Measurements from ENCODE around the gene PROSER3.

GRCh38 chr19:35721374-35721773 lies 36.6 kb upstream of the PROSER3 start:
- TF ChIP-seq, protein P1, sequence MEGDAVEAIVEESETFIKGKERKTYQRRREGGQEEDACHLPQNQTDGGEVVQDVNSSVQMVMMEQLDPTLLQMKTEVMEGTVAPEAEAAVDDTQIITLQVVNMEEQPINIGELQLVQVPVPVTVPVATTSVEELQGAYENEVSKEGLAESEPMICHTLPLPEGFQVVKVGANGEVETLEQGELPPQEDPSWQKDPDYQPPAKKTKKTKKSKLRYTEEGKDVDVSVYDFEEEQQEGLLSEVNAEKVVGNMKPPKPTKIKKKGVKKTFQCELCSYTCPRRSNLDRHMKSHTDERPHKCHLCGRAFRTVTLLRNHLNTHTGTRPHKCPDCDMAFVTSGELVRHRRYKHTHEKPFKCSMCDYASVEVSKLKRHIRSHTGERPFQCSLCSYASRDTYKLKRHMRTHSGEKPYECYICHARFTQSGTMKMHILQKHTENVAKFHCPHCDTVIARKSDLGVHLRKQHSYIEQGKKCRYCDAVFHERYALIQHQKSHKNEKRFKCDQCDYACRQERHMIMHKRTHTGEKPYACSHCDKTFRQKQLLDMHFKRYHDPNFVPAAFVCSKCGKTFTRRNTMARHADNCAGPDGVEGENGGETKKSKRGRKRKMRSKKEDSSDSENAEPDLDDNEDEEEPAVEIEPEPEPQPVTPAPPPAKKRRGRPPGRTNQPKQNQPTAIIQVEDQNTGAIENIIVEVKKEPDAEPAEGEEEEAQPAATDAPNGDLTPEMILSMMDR (IDR thresholded peaks at IDR 0.05; ENCODE audit: insufficient read depth, low read length) = no peak
- TF ChIP-seq, protein P2, sequence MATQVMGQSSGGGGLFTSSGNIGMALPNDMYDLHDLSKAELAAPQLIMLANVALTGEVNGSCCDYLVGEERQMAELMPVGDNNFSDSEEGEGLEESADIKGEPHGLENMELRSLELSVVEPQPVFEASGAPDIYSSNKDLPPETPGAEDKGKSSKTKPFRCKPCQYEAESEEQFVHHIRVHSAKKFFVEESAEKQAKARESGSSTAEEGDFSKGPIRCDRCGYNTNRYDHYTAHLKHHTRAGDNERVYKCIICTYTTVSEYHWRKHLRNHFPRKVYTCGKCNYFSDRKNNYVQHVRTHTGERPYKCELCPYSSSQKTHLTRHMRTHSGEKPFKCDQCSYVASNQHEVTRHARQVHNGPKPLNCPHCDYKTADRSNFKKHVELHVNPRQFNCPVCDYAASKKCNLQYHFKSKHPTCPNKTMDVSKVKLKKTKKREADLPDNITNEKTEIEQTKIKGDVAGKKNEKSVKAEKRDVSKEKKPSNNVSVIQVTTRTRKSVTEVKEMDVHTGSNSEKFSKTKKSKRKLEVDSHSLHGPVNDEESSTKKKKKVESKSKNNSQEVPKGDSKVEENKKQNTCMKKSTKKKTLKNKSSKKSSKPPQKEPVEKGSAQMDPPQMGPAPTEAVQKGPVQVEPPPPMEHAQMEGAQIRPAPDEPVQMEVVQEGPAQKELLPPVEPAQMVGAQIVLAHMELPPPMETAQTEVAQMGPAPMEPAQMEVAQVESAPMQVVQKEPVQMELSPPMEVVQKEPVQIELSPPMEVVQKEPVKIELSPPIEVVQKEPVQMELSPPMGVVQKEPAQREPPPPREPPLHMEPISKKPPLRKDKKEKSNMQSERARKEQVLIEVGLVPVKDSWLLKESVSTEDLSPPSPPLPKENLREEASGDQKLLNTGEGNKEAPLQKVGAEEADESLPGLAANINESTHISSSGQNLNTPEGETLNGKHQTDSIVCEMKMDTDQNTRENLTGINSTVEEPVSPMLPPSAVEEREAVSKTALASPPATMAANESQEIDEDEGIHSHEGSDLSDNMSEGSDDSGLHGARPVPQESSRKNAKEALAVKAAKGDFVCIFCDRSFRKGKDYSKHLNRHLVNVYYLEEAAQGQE (IDR thresholded peaks at IDR 0.05; ENCODE audit: insufficient replicate concordance, low read depth) = no peak
- TF ChIP-seq POLR2AphosphoS5 (IDR thresholded peaks at IDR 0.05; ENCODE audit: low read depth) (peak; percentile 35; the same call in 1 of the 2 replicates), SPI1 (IDR thresholded peaks at IDR 0.05; ENCODE audit: borderline replicate concordance, low read depth) (no peak), GABPA (IDR thresholded peaks at IDR 0.05; ENCODE audit: low read depth) (no peak)
